ENCODE results near the gene SUGP2.
"Not testable (repeated sequence)": the region's sequence is repeated elsewhere in the genome, so short reads cannot be mapped to it uniquely, and the experiment has no call there.

Gene SUGP2

GRCh38 chr19:19028526-19028925, 4.8 kb downstream of the SUGP2 start:
- no peak for DNase-seq

GRCh38 chr19:19027228-19027627, 6.1 kb downstream of the SUGP2 start:
- no peak for DNase-seq

GRCh38 chr19:19026299-19026971, 6.9 kb downstream of the SUGP2 start:
- DNase-seq: no peak

GRCh38 chr19:19025861-19026260, 7.5 kb downstream of the SUGP2 start:
- no peak for DNase-seq

- not testable (repeated sequence) for DNase-seq
Measured at GRCh38 chr19:19023376-19023775, 9.9 kb downstream of the SUGP2 start.

GRCh38 chr19:19022380-19022961, 10.8 kb downstream of the SUGP2 start:
- no peak for DNase-seq

GRCh38 chr19:19021115-19021514, 12.2 kb downstream of the SUGP2 start:
- DNase-seq: no peak

GRCh38 chr19:19010551-19010950, 22.8 kb downstream of the SUGP2 start:
- DNase-seq: no peak

GRCh38 chr19:19009951-19010350, 23.4 kb downstream of the SUGP2 start:
- DNase-seq: no peak

GRCh38 chr19:19006213-19006612, 27.1 kb downstream of the SUGP2 start:
- no peak for DNase-seq

- no peak for DNase-seq
Measured at GRCh38 chr19:19004144-19004543, 29.2 kb downstream of the SUGP2 start.

- no peak for DNase-seq
Measured at GRCh38 chr19:18999896-19000620, 33.3 kb downstream of the SUGP2 start.

GRCh38 chr19:18999016-18999758, 34.1 kb downstream of the SUGP2 start:
- no peak for DNase-seq

- no peak for DNase-seq
Measured at GRCh38 chr19:18998276-18998675, 35.0 kb downstream of the SUGP2 start.

- DNase-seq: no peak
Measured at GRCh38 chr19:18996796-18997394, 36.4 kb downstream of the SUGP2 start.

GRCh38 chr19:18996351-18996750, 37.0 kb downstream of the SUGP2 start:
- DNase-seq: no peak

- DNase-seq: no peak
Measured at GRCh38 chr19:18995804-18996241, 37.5 kb downstream of the SUGP2 start.

- no peak for DNase-seq
Measured at GRCh38 chr19:18993115-18993514, 40.2 kb downstream of the SUGP2 start.

- DNase-seq: no peak
Measured at GRCh38 chr19:18992696-18993095, 40.6 kb downstream of the SUGP2 start.

GRCh38 chr19:18991468-18991867, 41.8 kb downstream of the SUGP2 start:
- no peak for DNase-seq

- DNase-seq: no peak
Measured at GRCh38 chr19:18991006-18991405, 42.3 kb downstream of the SUGP2 start.

GRCh38 chr19:18990128-18990708, 43.1 kb downstream of the SUGP2 start:
- no peak for DNase-seq

- DNase-seq: no peak
Measured at GRCh38 chr19:18989316-18989715, 44.0 kb downstream of the SUGP2 start.

Measured in DMS153 (cell line).